ENCODE measurements around the gene FAM167B. TPM values are rescaled to one million over a fixed set of nuclear protein-coding genes. Genes with fewer than 3 reads are reported as not detected.
"Not testable (repeated sequence)": the region's sequence is repeated elsewhere in the genome, so short reads cannot be mapped to it uniquely, and the experiment has no call there.

The FAM167B gene
- total RNA-seq, 3 donors from 2014 or later (not counting 1 experiment from before 2014, with no cell fraction given) = 0.54 to 1.3 (median 0.80) TPM

DNA sequence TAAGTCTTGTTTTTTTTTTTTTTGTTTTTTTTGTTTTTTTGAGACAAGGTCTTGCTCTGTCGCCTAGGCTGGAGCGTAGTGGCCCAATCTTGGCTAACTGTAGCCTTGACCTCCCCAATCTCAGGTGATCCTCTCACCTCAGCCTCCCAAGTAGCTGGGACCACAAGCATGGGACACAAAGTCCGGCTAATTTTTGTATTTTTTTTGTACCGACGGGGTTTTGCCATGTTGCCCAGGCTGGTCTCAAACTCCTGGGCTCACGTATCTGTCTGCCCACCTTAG lies 10.1 kb downstream of the FAM167B start:
- H3K36me3 ChIP-seq (ENCODE audit: control insufficient read depth, insufficient read depth, low read length) = peaks cover 5% of the 10 kb centered on the region
- peaks cover 92% of the 10 kb centered on the region for H3K4me1 ChIP-seq (ENCODE audit: control insufficient read depth, insufficient read depth, low read length)
- H3K27ac Mint-ChIP-seq = peak overlapping the region; percentile 93 to 96
- no peaks in the 10 kb centered on the region for H3K27me3 ChIP-seq (ENCODE audit: control insufficient read depth, insufficient read depth, low read length)
- H3K36me3 Mint-ChIP-seq = no peaks in the 10 kb centered on the region
- peaks cover 34 to 52% of the 10 kb centered on the region in 2 donors for H3K4me1 Mint-ChIP-seq
- ATAC-seq = no peak
- no peak overlapping the region for H3K4me3 ChIP-seq (ENCODE audit: low read length)
- WGBS (ENCODE audit: insufficient coverage) = 80% methylated on average over 6 of the region's 6 CpGs
- no peaks in the 10 kb centered on the region for H3K27me3 Mint-ChIP-seq (ENCODE audit: low read depth in 2 of 2)
- H3K4me3 Mint-ChIP-seq = peak overlapping the region; percentile 87
- intact Hi-C loops (cut with micrococcal nuclease) = no loop called here
- no peaks in the 10 kb centered on the region for H3K9me3 Mint-ChIP-seq
- peak overlapping the region; percentile 86 for H3K27ac ChIP-seq (ENCODE audit: low read length)
- TF ChIP-seq, protein P1, sequence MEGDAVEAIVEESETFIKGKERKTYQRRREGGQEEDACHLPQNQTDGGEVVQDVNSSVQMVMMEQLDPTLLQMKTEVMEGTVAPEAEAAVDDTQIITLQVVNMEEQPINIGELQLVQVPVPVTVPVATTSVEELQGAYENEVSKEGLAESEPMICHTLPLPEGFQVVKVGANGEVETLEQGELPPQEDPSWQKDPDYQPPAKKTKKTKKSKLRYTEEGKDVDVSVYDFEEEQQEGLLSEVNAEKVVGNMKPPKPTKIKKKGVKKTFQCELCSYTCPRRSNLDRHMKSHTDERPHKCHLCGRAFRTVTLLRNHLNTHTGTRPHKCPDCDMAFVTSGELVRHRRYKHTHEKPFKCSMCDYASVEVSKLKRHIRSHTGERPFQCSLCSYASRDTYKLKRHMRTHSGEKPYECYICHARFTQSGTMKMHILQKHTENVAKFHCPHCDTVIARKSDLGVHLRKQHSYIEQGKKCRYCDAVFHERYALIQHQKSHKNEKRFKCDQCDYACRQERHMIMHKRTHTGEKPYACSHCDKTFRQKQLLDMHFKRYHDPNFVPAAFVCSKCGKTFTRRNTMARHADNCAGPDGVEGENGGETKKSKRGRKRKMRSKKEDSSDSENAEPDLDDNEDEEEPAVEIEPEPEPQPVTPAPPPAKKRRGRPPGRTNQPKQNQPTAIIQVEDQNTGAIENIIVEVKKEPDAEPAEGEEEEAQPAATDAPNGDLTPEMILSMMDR (IDR thresholded peaks at IDR 0.05) = no peak
- DNase-seq = no peak
- no peaks in the 10 kb centered on the region for H3K9me3 ChIP-seq (ENCODE audit: control insufficient read depth, insufficient read depth, low read length)

DNA sequence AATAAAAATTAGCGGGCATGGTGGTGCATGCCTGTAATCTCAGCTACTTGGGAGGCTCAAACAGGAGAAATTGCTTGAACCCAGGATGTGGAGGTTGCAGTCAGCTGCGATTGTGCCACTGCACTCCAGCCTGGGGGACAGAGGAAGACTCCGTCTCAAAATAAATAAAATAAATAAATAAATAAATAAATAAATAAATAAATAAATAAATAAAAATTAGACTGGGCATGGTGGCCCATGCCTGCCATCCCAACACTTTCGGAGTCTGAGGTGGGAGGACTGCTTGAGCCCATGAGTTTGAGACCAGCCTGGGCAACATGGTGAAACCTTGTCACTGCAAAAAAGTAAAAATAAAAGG lies 16.2 kb downstream of the FAM167B start:
- H3K27me3 Mint-ChIP-seq (ENCODE audit: low read depth in 2 of 2); H3K9me3 ChIP-seq (ENCODE audit: control insufficient read depth, insufficient read depth, low read length); H3K4me3 Mint-ChIP-seq; H3K27me3 ChIP-seq (ENCODE audit: control insufficient read depth, insufficient read depth, low read length); H3K9me3 Mint-ChIP-seq; intact Hi-C loops (cut with micrococcal nuclease); ATAC-seq; H3K36me3 Mint-ChIP-seq; DNase-seq; H3K4me3 ChIP-seq (ENCODE audit: low read length); H3K27ac ChIP-seq (ENCODE audit: low read length): not testable (repeated sequence)
- peak overlapping the region; percentile 53 to 70 for H3K27ac Mint-ChIP-seq
- Histone ChIP-seq H3K4me1 (ENCODE audit: control insufficient read depth, insufficient read depth, low read length) (peaks cover 73% of the 10 kb centered on the region), H3K36me3 (ENCODE audit: control insufficient read depth, insufficient read depth, low read length) (peaks cover 11% of the 10 kb centered on the region)
- H3K4me1 Mint-ChIP-seq = peaks cover 31 to 38% of the 10 kb centered on the region in 2 donors
- 97% methylated on average over 2 of the region's 4 CpGs for WGBS (ENCODE audit: insufficient coverage)

DNA sequence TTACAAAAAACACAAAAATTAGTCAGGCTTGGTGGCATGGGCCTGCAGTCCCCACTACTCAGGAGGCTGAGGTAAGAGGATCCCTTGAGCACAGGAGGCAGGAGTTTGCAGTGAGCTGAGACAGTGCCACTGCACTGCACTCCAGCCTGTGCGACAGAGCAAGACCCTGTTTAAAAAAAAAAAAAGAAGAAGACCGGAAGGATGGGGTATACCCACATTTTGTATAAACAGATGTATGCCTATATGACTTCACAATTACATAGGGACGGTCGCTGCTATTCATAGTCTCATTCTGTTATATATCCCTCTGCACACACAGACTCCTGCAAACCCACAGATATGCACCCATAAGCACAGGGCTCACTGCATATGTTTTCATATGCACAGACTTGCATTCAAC lies 16.7 kb downstream of the FAM167B start:
- Mint-ChIP-seq H3K4me1 (peaks cover 31 to 39% of the 10 kb centered on the region in 2 donors), H3K27me3 (ENCODE audit: low read depth in 2 of 2) (no peaks in the 10 kb centered on the region), H3K9me3 (no peaks in the 10 kb centered on the region), H3K36me3 (no peaks in the 10 kb centered on the region), H3K4me3 (peak overlapping the region; percentile 31), H3K27ac (peak overlapping the region; percentile 53 to 70)
- TF ChIP-seq, protein P1 (IDR thresholded peaks at IDR 0.05) = no peak
- WGBS (ENCODE audit: insufficient coverage) = 46% methylated on average over 4 of the region's 4 CpGs
- no peaks in the 10 kb centered on the region for H3K9me3 ChIP-seq (ENCODE audit: control insufficient read depth, insufficient read depth, low read length)
- H3K27me3 ChIP-seq (ENCODE audit: control insufficient read depth, insufficient read depth, low read length) = no peaks in the 10 kb centered on the region
- no peak overlapping the region for H3K4me3 ChIP-seq (ENCODE audit: low read length)
- peak overlapping the region; percentile 43 for H3K27ac ChIP-seq (ENCODE audit: low read length)
- peak; percentile 31 to 52 (median 46) for ATAC-seq
- peaks cover 68% of the 10 kb centered on the region for H3K4me1 ChIP-seq (ENCODE audit: control insufficient read depth, insufficient read depth, low read length)
- peaks cover 11% of the 10 kb centered on the region for H3K36me3 ChIP-seq (ENCODE audit: control insufficient read depth, insufficient read depth, low read length)
- DNase-seq = peak in 1 of 2 donors; percentile 61
- intact Hi-C loops (cut with micrococcal nuclease) = loop anchor here (2.0 kb wide), 1 partner anchor 13 kb away; the partner anchor contains the start of gene LCK

DNA sequence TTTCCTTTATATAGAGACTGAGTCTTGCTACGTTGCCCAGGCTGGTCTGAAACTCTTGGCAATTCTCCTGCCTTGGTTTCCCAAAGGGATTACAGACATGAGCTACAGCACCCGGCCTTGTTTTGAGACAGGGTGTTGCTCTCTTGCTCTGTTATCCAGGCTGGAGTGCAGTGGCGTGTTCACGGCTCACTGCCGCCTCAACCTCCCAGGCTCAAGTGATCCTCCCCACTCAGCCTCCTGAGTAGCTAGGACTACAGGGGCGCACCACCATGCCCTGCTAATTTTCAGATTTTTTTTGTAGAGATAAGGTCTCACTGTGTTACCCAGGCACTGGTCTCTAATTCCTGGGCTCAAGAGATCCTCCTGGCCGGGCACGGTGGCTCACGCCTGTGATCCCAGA lies 18.8 kb downstream of the FAM167B start:
- no peaks in the 10 kb centered on the region for H3K9me3 Mint-ChIP-seq
- 97% methylated on average over 9 of the region's 9 CpGs for WGBS (ENCODE audit: insufficient coverage)
- no peaks in the 10 kb centered on the region for H3K36me3 Mint-ChIP-seq
- H3K4me3 ChIP-seq (ENCODE audit: low read length) = no peak overlapping the region
- H3K4me1 ChIP-seq (ENCODE audit: control insufficient read depth, insufficient read depth, low read length) = peaks cover 56% of the 10 kb centered on the region
- no peaks in the 10 kb centered on the region for H3K27me3 Mint-ChIP-seq (ENCODE audit: low read depth in 2 of 2)
- no peak overlapping the region for H3K27ac ChIP-seq (ENCODE audit: low read length)
- intact Hi-C loops (cut with micrococcal nuclease) = loop anchor here (2.0 kb wide), 1 partner anchor 15 kb away; the partner anchor contains the start of gene LCK
- peaks cover 23 to 39% of the 10 kb centered on the region in 2 donors for H3K4me1 Mint-ChIP-seq
- H3K36me3 ChIP-seq (ENCODE audit: control insufficient read depth, insufficient read depth, low read length) = peaks cover 11% of the 10 kb centered on the region
- no peaks in the 10 kb centered on the region for H3K27me3 ChIP-seq (ENCODE audit: control insufficient read depth, insufficient read depth, low read length)
- ATAC-seq (no peak), DNase-seq (no peak)
- no peaks in the 10 kb centered on the region for H3K9me3 ChIP-seq (ENCODE audit: control insufficient read depth, insufficient read depth, low read length)
- H3K4me3 Mint-ChIP-seq = no peak overlapping the region
- TF ChIP-seq, protein P1 (IDR thresholded peaks at IDR 0.05) = no peak
- peak overlapping the region; percentile 71 to 77 for H3K27ac Mint-ChIP-seq
